LHCN-M2 (cell line): Measurements from ENCODE around the gene RIPK1. TPM values are rescaled to one million over a fixed set of nuclear protein-coding genes. Genes with fewer than 3 reads are reported as not detected.
A peak's percentile ranks its signal among the peaks of the same experiment; 100 is the strongest.
"Not testable (repeated sequence)": the region's sequence is repeated elsewhere in the genome, so short reads cannot be mapped to it uniquely, and the experiment has no call there.

Experiments used
- DNase-seq: peaks from one replicate; pipeline ENCODE4 v3.0.0-alpha.2; 2012; ENCODE audit warnings: low read depth
- polyA plus RNA-seq: library from polyadenylated mRNA; unstranded; fragments of >200 nt; gene quantifications from one replicate; pipeline ENCODE4 v1.2.1, GENCODE V29; 2012; ENCODE audit warnings: missing spikeins
- total RNA-seq: library from RNA; depleted of rRNA; stranded (reverse); fragments of >200 nt; gene quantifications from 2 replicates; pipeline ENCODE4 v1.2.3, GENCODE V29; 2014; rRNA removed

Gene RIPK1
- total RNA-seq = 17.5 and 19.7 TPM in 2 replicates
- polyA plus RNA-seq = 11.8 TPM

- DNase-seq = peak; percentile 86
These were observed at the start of gene RIPK1 for GRCh38 chr6:3068329-3069214. Gene RIPK1, plus strand, starts transcription at chr6:3068494. Its CDS starts 8,330 bp downstream, at chr6:3076824.

DNA sequence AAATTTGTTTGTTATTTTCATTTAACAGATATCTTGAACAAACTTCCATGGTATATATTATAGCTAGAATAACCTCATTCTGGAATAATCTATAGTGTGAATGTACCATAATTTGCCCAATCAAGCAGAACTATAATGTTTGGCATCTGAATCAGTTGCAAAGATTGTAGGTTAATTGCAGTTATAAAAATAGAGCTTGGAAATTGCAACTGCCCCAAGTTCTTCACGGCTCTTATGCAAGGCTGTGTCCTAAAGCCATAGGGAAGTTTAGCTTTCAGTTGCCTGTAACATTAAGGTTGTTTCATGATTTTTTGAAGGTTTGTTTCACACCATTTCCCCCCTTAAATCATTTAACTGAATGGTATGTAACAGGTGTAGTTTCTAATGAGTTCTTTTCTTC, 49.2 kb upstream of the RIPK1 start:
- DNase-seq = no peak

- DNase-seq = no peak
These were observed 48.5 kb upstream of the RIPK1 start for GRCh38 chr6:3019749-3020320.

DNA sequence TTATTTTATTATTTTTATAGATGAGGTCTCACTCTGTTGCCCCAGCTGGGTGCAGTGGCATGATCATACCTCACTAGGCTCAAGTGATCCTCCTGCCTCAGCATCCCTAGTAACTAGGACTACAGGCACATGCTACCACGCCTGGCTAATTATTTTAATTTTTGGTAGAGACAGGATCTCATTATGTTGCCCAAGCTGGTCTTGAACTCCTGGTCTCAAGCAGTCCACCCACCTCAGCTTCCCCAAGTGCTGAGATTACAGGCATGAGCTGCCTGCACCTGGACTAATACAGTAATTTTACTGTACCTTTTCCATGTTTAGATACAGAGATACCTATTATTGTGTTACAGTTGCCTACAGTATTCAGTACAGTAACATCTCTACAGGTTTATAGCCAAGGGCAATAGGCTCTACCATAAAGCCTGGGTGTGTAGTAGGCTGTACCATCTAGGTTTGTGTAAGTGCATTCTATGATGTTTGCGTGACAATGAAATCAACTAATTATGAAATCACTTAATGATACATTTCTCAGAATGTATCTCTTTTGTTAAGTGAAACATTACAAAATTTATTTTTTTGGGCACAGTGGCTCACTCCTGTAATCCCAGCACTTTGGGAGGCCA, 47.2 kb upstream of the RIPK1 start:
- DNase-seq = not testable (repeated sequence)

DNA sequence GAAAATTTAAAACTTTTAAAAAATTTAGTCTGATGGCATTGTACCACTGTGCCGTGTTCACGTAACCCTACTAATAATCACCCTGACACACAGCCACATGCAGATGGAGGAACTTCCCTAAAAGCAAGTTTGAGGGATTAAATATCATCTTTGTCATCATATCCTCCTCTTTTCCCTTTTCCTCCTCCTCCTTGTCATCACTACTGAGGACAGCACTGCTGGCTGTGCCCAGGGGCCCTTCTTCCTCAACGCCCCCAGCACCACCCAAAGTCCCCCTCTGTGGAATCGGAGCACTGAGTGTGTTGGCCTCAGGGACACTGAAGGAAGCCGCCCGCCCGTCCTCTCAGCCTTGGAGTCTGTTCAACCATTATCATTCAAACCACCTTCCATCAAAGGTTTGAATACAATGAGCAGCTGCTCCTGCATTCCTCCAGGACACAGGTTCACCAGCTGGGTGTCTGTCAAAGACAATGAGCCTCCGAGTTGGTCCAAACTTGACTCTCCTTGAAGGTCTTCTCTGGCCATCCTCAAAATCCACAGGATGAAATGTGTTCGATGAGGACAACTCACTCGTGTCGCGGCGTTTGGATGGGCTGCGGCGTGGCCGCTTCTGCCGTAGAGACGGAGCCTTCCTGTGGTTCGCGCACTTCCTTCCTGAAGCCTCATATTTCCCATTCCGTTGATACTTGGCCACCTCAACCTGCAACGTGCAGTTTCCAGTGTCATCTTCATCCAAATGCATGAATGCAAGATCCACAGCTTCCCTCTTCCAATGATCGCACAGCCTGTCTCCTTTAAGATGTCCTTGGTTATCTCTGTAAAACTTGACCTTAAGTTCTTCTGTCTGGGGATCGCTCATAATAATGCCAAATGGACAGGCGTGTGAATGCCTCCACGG, 45.3 kb upstream of the RIPK1 start:
- no peak for DNase-seq

DNA sequence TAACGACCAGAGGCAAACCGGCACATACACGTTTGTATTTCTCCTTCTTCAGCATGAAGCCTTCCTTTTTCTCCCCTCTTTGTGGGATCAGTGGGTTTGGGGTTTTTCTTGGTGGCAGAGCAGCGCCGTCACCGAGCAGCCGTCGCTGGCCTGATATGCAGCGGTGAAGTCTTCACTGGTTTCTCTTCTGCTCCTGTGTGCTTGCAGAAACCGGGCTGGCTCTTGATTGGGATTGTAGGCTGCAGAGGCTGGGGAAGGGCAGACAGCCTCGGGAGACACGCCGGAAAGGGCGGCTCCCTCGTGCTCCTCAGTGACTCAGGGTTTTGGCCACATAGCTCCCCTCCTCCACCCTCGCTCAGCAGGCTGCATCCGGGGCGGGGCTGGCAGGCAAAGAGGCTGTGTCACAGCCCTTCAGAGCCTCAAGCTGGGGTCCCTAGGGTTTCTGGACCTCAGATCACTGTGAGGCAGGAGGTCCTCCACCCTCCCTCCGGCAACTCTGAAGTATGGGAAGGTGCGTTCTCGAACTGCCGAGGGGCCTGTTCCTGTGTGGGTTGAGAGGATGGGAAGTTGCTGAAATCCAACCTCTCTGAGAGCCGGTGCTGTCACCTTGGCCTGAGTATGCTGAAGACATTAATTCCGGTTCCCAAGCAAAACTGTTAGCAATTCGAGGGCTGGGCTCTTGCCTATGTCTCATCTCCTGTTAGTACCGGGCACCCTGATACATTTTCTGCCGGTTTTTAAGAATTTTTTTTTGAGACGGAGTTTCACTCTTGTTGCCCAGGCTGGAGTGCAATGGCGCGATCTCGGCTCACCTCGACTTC, 44.4 kb upstream of the RIPK1 start:
- peak; percentile 76 for DNase-seq

- DNase-seq = no peak
These were observed 41.3 kb upstream of the RIPK1 start for GRCh38 chr6:3026791-3027626.

GRCh38 chr6:3028156-3028555, 40.1 kb upstream of the RIPK1 start:
- not testable (repeated sequence) for DNase-seq

DNA sequence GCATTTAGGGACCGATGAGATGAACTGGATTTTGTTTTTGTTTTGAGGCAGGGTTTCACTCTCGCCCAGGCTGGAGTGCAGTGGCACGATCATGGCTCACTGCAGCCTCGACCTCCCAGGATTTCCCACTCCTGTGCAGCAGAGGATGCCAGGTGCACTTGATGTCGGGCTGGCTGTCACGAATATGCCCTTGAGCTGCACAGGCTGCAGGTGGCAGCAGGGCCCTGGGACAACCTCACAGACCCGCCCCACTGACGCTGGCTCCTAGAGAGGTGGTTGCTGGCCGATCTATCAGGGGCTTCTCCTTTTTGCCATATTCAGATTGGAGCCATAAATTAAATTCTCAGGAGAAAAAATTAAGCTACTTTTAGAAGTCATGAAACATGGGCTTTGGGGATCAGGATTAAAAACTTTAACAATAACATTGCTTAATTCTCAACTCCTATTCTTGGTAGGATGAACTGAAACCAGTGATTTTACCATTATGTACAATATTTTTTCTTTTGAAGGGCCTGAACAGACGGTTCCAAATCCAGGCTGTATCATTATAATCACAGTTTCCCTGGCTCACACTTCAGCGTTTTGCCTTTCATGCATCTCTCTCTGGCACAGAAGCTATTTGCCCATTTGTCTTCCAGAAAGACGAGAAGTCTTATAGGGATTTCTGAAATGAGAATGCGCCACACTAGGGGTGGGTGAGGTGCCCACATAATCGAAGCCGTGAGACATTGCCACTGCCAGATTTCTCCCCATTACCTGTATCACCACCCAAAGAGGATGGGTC, 36.2 kb upstream of the RIPK1 start:
- no peak for DNase-seq

DNA sequence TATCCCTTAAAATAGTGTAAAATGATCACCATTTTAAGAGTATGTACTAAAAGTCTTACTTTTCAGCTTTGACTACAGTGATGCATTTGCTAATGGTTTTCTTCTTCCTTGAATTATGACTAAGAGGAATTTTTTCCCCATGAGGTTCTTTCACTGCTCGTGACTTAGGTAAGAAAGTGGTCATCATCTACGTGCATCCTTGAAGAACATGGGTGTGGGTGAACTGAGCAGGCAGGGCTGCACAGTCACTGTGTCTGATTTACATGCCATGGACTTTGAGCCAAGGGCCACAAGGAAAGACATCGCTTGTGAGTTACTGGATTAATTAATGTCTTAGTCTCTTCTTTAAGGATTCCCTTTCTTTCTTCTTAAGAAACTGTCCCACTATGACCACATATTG, 35.3 kb upstream of the RIPK1 start:
- no peak for DNase-seq

GRCh38 chr6:3033652-3034051, 34.6 kb upstream of the RIPK1 start:
- no peak for DNase-seq

GRCh38 chr6:3035397-3035796, 32.9 kb upstream of the RIPK1 start:
- no peak for DNase-seq

DNA sequence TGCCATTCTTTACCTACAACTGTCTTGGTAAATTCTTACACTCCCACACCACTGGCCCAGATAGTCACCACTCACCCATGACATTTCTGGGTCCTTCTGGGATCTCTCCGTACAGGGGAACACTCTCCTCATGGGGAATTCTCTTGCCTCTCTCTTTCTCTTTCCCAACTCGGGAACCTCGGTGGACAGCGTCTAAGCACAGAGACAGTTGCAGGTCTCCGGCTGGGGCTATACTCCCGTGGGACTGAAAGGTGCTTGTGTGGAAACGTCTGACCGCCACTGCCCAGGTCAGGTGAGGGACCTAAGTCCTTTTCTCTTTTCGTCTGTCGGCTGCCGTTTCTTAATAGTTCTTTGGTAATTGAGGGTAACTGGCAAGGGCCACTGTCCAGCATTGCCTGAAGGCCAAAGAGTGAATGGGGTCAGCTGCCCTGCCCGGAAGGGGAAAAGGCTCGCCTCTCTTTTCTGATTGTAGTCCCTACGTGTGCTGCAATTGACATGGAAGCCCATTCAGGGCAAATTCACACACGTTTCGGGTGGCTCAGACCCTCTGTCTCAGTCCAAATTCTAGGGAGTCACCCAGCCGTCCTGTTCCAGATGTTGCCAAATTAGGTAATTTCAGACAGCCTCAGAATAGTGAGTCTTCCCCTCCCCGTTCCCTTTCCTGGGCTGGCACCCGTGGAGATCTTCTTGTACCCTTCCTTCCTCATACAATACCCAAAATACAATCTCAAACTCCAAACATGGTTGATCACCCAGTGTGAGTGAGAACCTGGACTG, 31.2 kb upstream of the RIPK1 start:
- DNase-seq = no peak

- no peak for DNase-seq
These were observed 30.5 kb upstream of the RIPK1 start for GRCh38 chr6:3037638-3038365.

- no peak for DNase-seq
These were observed 28.9 kb upstream of the RIPK1 start for GRCh38 chr6:3039384-3039783.

DNA sequence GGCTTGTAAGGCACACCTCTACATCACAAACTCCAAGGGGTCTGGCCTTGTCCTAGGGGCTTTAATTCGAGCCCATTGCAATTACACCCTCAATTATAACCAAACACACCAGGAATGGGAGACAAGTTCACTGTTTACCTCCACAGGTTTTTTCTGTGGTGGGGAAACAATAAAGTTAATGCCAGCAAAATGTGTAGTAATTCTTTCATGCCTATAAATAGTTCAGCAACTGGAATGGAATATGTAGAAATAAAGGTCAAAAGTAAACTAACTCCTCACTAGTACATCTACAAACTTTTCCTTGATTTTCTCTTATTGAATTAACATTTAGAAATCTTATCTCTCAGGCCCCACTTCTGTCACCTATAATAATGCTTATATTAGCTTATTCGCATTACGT, 27.1 kb upstream of the RIPK1 start:
- DNase-seq = no peak

- DNase-seq = no peak
These were observed 26.7 kb upstream of the RIPK1 start for GRCh38 chr6:3041606-3042005.
